AG04450 (cell line): ENCODE measurements around the gene SLC12A8. TPM values are rescaled to one million over a fixed set of nuclear protein-coding genes. Genes with fewer than 3 reads are reported as not detected.

ENCODE experiments used
- CTCF ChIA-PET: fragments of 300-600, 350-600 bp; formaldehyde crosslinking; extraction: SDS; loops from one replicate; lab custom pipeline; 2022; ENCODE audit warnings: antibody characterized with exemption, inconsistent platforms; lab: Charles Lee
- POLR2A ChIA-PET: fragments of 350-600 bp; formaldehyde crosslinking; extraction: SDS; loops from one replicate; lab custom pipeline; 2021; ENCODE audit warnings: antibody characterized with exemption, inconsistent platforms; lab: Yijun Ruan, JAX
- DNase-seq: peaks from one replicate; pipeline ENCODE4 v3.0.0-alpha.2; 2011; ENCODE audit warnings: low read depth, low spot score
- H3K27ac ChIP-seq: one replicate; pipeline ENCODE4 v1.5.1; 2012; ENCODE audit warnings: low read depth, low read length, control low read depth
- H3K27me3 ChIP-seq: one replicate; pipeline ENCODE4 v1.6.0; 2012; ENCODE audit warnings: low read length; ENCODE audit not compliant: control insufficient read depth, insufficient read depth
- H3K4me3 ChIP-seq: 2 replicates; pipeline ENCODE4 v1.5.1; 2011; ENCODE audit warnings: mild to moderate bottlenecking, low read depth, low read length, control low read depth
- H3K9me3 ChIP-seq: 2 replicates; pipeline ENCODE4 v1.5.1; 2012; ENCODE audit warnings: low read length; ENCODE audit not compliant: control insufficient read depth, insufficient read depth
- CTCF ChIP-seq: IDR thresholded peaks from 2 replicates; pipeline ENCODE4 v1.5.1; 2011; ENCODE audit warnings: low read depth, low read length, control low read depth, inconsistent platforms
- polyA plus RNA-seq: library from polyadenylated mRNA; depleted of rRNA; stranded (reverse); fragments of >200 nt; gene quantifications from 2 replicates; pipeline ENCODE4 v1.2.3, GENCODE V29; 2011

SLC12A8 gene
- polyA plus RNA-seq, 1 experiment, result 15.3 TPM

- Histone ChIP-seq H3K27ac (no peak overlapping the region), H3K9me3 (peaks cover 12% of the 10 kb centered on the region), H3K4me3 (no peak overlapping the region), H3K27me3 (no peaks in the 10 kb centered on the region)
- TF ChIP-seq CTCF, result no peak
- no peak for DNase-seq
- POLR2A ChIA-PET, result no interaction called here
- CTCF ChIA-PET, result no interaction called here
Observed at GRCh38 chr3:125256675-125257074, 44.1 kb upstream of the SLC12A8 start.

GRCh38 chr3:125250973-125251372, 38.4 kb upstream of the SLC12A8 start:
- CTCF ChIA-PET, result no interaction called here

GRCh38 chr3:125246237-125246636, 33.7 kb upstream of the SLC12A8 start:
- H3K4me3 ChIP-seq, result no peak overlapping the region
- no peak overlapping the region for H3K27ac ChIP-seq
- CTCF ChIA-PET, result no interaction called here
- no peaks in the 10 kb centered on the region for H3K9me3 ChIP-seq
- POLR2A ChIA-PET, result no interaction called here
- no peaks in the 10 kb centered on the region for H3K27me3 ChIP-seq
- DNase-seq, result no peak
- TF ChIP-seq CTCF, result no peak

More at GRCh38 chr3:125250973-125251372, 38.4 kb upstream of the SLC12A8 start:
- no peaks in the 10 kb centered on the region for H3K27me3 ChIP-seq
- no peak overlapping the region for H3K4me3 ChIP-seq
- DNase-seq, result no peak
- TF ChIP-seq CTCF, result no peak
- POLR2A ChIA-PET, result interaction anchor here (0.6 kb wide), 1 partner anchor 49 kb away, joined by 3 read pairs; no protein-coding TSS in a partner anchor
- peaks cover under 1% of the 10 kb centered on the region; the same call in 1 of the 2 replicates for H3K9me3 ChIP-seq
- no peak overlapping the region for H3K27ac ChIP-seq

- ChIA-PET POLR2A (no interaction called here), CTCF (no interaction called here)
- TF ChIP-seq CTCF, result no peak
- DNase-seq, result no peak
- Histone ChIP-seq H3K27ac (no peak overlapping the region), H3K27me3 (no peaks in the 10 kb centered on the region), H3K4me3 (no peak overlapping the region), H3K9me3 (no peaks in the 10 kb centered on the region)
Observed at GRCh38 chr3:125245521-125245920, 33.0 kb upstream of the SLC12A8 start.

- Histone ChIP-seq H3K9me3 (no peaks in the 10 kb centered on the region), H3K27me3 (no peaks in the 10 kb centered on the region), H3K4me3 (no peak overlapping the region), H3K27ac (no peak overlapping the region)
- POLR2A ChIA-PET, result interaction anchor here (0.6 kb wide), 1 partner anchor 280 kb away, joined by 3 read pairs; the partner anchor contains the start of gene SNX4
- TF ChIP-seq CTCF, result no peak
- CTCF ChIA-PET, result no interaction called here
- no peak for DNase-seq
Observed at GRCh38 chr3:125240496-125240895, 27.9 kb upstream of the SLC12A8 start.
